Measurements from ENCODE around the gene LDLRAD1. TPM values are rescaled to one million over a fixed set of nuclear protein-coding genes. Genes with fewer than 3 reads are reported as not detected.

Gene LDLRAD1
- total and polyA plus RNA-seq, 2 donors (not counting 3 experiments of a cell fraction or from before 2014, with no cell fraction given): not detected

- Histone ChIP-seq H3K36me3 (ENCODE audit: control insufficient read depth in 2 of 2, extremely low read depth in 1 of 2, insufficient read depth in 2 of 2, low read length in 2 of 2) (no peaks in the 10 kb centered on the region), H3K79me2 (ENCODE audit: control insufficient read depth, insufficient read depth, low read length) (no peaks in the 10 kb centered on the region), H3K9me3 (replicated peaks; ENCODE audit: control insufficient read depth, insufficient read depth, low read length) (no peaks in the 10 kb centered on the region), H3K27me3 (ENCODE audit: control insufficient read depth in 2 of 2, insufficient read depth in 2 of 2, low read length in 2 of 2) (no peaks in the 10 kb centered on the region), H3K9ac (replicated peaks; ENCODE audit: extremely low read depth, insufficient read depth, low read length) (no peak overlapping the region), H4K20me1 (replicated peaks; ENCODE audit: control insufficient read depth, extremely low read depth, insufficient read depth, low read length) (no peaks in the 10 kb centered on the region), H2AFZ (ENCODE audit: low read depth, low read length) (no peak overlapping the region), H3K9me1 (replicated peaks; ENCODE audit: control insufficient read depth, extremely low read depth, insufficient read depth, low read length) (no peaks in the 10 kb centered on the region), H3K27ac (ENCODE audit: insufficient read depth, low read depth, low read length) (no peak overlapping the region), H3K4me1 (ENCODE audit: control insufficient read depth, extremely low read depth, insufficient read depth, low read length) (peaks cover 5% of the 10 kb centered on the region), H3K4me2 (ENCODE audit: insufficient read depth, low read length) (no peak overlapping the region), H3K4me3 (replicated peaks in 1 of 3; ENCODE audit: insufficient read depth in 1 of 3, low read depth in 1 of 3, low read length in 3 of 3) (no peak overlapping the region)
- ChIA-PET CTCF (no interaction called here), POLR2A (no interaction called here)
- no TSS peak for BruUV-seq (replicated peaks)
- DNase-seq (ENCODE audit: low read depth, low spot score) (no peak), FAIRE-seq (no peak)
- intact Hi-C loops (cut with micrococcal nuclease) (no loop called here), dilution Hi-C loops (cut with MboI; ENCODE audit: extremely low pct_ligation_motif_present, low sequenced_read_pairs) (no loop called here)
- TF ChIP-seq, protein P1, sequence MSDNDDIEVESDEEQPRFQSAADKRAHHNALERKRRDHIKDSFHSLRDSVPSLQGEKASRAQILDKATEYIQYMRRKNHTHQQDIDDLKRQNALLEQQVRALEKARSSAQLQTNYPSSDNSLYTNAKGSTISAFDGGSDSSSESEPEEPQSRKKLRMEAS (IDR thresholded peaks at IDR 0.05; ENCODE audit: insufficient read depth, insufficient read length): no peak
Measured at GRCh38 chr1:53986458-53986857, 31.5 kb downstream of the LDLRAD1 start.

DNA sequence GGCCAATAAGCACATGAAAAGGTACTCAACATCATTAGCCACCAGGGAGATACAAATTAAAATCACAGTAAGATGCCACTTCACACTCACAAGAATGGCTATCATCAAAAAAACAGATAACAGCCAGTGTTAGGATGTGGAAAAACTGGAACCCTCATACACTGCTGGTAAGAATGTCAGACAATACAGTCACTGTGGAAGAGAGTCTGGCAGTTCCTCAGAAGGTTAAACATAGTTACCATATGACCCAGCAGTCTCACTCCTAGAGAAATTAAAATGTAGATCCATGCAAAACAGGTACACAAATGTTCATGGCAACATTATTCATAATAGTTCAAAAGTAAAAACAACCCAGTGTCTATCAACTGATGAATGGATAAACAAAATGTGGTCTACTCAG lies 33.3 kb downstream of the LDLRAD1 start:
- dilution Hi-C loops (cut with MboI; ENCODE audit: extremely low pct_ligation_motif_present, low sequenced_read_pairs) (no loop called here), intact Hi-C loops (cut with micrococcal nuclease) (no loop called here)
- TF ChIP-seq JUN (IDR thresholded peaks at IDR 0.05; ENCODE audit: borderline replicate concordance, insufficient read depth, insufficient read length, low read depth) (no peak), FOS (IDR thresholded peaks at IDR 0.05; ENCODE audit: borderline replicate concordance, insufficient read depth, low read length) (no peak), CTCF (IDR thresholded peaks at IDR 0.05; ENCODE audit: extremely low read depth in 1 of 2, insufficient read depth in 1 of 2, low read depth in 1 of 2, low read length in 2 of 2) (no peak), MYC (IDR thresholded peaks at IDR 0.05; ENCODE audit: low read depth, low read length) (no peak), GATA2 (IDR thresholded peaks at IDR 0.05; ENCODE audit: insufficient read depth, insufficient read length, low read depth, low read length) (no peak)
- TF ChIP-seq, protein P1 (IDR thresholded peaks at IDR 0.05; ENCODE audit: insufficient read depth, insufficient read length): no peak
- H3K4me1 ChIP-seq (ENCODE audit: control insufficient read depth, extremely low read depth, insufficient read depth, low read length): peaks cover 5% of the 10 kb centered on the region
- BruUV-seq (replicated peaks): no TSS peak
- H3K27me3 ChIP-seq (ENCODE audit: control insufficient read depth in 2 of 2, insufficient read depth in 2 of 2, low read length in 2 of 2): no peaks in the 10 kb centered on the region
- no peak overlapping the region for H2AFZ ChIP-seq (ENCODE audit: low read depth, low read length)
- DNase-seq (ENCODE audit: low read depth, low spot score): no peak
- H3K9me1 ChIP-seq (replicated peaks; ENCODE audit: control insufficient read depth, extremely low read depth, insufficient read depth, low read length): no peaks in the 10 kb centered on the region
- H3K4me2 ChIP-seq (ENCODE audit: insufficient read depth, low read length): no peak overlapping the region
- CTCF ChIA-PET: no interaction called here
- no peak overlapping the region for H3K9ac ChIP-seq (replicated peaks; ENCODE audit: extremely low read depth, insufficient read depth, low read length)
- no peak overlapping the region for H3K4me3 ChIP-seq (replicated peaks in 1 of 3; ENCODE audit: insufficient read depth in 1 of 3, low read depth in 1 of 3, low read length in 3 of 3)
- FAIRE-seq: no peak
- no peak overlapping the region for H3K27ac ChIP-seq (ENCODE audit: insufficient read depth, low read depth, low read length)
- H4K20me1 ChIP-seq (replicated peaks; ENCODE audit: control insufficient read depth, extremely low read depth, insufficient read depth, low read length): no peaks in the 10 kb centered on the region
- no peaks in the 10 kb centered on the region for H3K79me2 ChIP-seq (ENCODE audit: control insufficient read depth, insufficient read depth, low read length)
- H3K36me3 ChIP-seq (ENCODE audit: control insufficient read depth in 2 of 2, extremely low read depth in 1 of 2, insufficient read depth in 2 of 2, low read length in 2 of 2): no peaks in the 10 kb centered on the region
- POLR2A ChIA-PET: no interaction called here
- H3K9me3 ChIP-seq (replicated peaks; ENCODE audit: control insufficient read depth, insufficient read depth, low read length): no peaks in the 10 kb centered on the region

Data from endothelial cell of umbilical vein (primary cell).